HFF-Myc (cell line): Measurements from ENCODE around the gene EVC.

Experiments
- DNase-seq: peaks from one replicate; pipeline ENCODE4 v3.0.0-alpha.2; 2011; ENCODE audit warnings: low read depth; ENCODE audit errors: extremely low read depth
- H3K4me3 ChIP-seq: replicated peaks from 2 replicates; pipeline ENCODE4 v1.5.1; 2011; ENCODE audit warnings: low read depth, mild to moderate bottlenecking, control low read depth, low read length
- CTCF ChIP-seq: IDR thresholded peaks from 2 replicates; pipeline ENCODE4 v1.5.1; 2012; ENCODE audit warnings: mild to moderate bottlenecking, low read depth, low read length, control low read depth; ENCODE audit errors: missing control alignments

The EVC gene

GRCh38 chr4:5750052-5750945 is 39.3 kb downstream of the EVC start:
- peak; percentile 66 for DNase-seq
- TF ChIP-seq CTCF = no peak
- no peak overlapping the region for H3K4me3 ChIP-seq

- TF ChIP-seq CTCF = no peak
- DNase-seq = peak; percentile 31
These were observed 40.1 kb downstream of the EVC start for GRCh38 chr4:5750946-5751665.

GRCh38 chr4:5751666-5752375 is 40.8 kb downstream of the EVC start:
- DNase-seq = no peak
- H3K4me3 ChIP-seq = no peak overlapping the region
- TF ChIP-seq CTCF = no peak

More at GRCh38 chr4:5750946-5751665, 40.1 kb downstream of the EVC start:
- no peak overlapping the region for H3K4me3 ChIP-seq

- no peak overlapping the region for H3K4me3 ChIP-seq
- peak; percentile 42 for DNase-seq
These were observed 41.6 kb downstream of the EVC start for GRCh38 chr4:5752376-5753184.

GRCh38 chr4:5753366-5753765 is 42.4 kb downstream of the EVC start:
- TF ChIP-seq CTCF = no peak
- no peak for DNase-seq
- no peak overlapping the region for H3K4me3 ChIP-seq

More at GRCh38 chr4:5752376-5753184, 41.6 kb downstream of the EVC start:
- TF ChIP-seq CTCF = no peak
